Erythroblast (primary cell): ENCODE measurements around the gene CPOX.

Source experiments
- GATA1 ChIP-seq: IDR thresholded peaks from 2 replicates; pipeline ENCODE4 v1.6.1; 2011; ENCODE audit warnings: low read depth, mild to moderate bottlenecking, control low read depth, low read length, moderate library complexity
- POLR2A ChIP-seq: IDR thresholded peaks from 2 replicates; pipeline ENCODE4 v1.6.1; 2011; ENCODE audit warnings: mild to moderate bottlenecking, low read length

DNA sequence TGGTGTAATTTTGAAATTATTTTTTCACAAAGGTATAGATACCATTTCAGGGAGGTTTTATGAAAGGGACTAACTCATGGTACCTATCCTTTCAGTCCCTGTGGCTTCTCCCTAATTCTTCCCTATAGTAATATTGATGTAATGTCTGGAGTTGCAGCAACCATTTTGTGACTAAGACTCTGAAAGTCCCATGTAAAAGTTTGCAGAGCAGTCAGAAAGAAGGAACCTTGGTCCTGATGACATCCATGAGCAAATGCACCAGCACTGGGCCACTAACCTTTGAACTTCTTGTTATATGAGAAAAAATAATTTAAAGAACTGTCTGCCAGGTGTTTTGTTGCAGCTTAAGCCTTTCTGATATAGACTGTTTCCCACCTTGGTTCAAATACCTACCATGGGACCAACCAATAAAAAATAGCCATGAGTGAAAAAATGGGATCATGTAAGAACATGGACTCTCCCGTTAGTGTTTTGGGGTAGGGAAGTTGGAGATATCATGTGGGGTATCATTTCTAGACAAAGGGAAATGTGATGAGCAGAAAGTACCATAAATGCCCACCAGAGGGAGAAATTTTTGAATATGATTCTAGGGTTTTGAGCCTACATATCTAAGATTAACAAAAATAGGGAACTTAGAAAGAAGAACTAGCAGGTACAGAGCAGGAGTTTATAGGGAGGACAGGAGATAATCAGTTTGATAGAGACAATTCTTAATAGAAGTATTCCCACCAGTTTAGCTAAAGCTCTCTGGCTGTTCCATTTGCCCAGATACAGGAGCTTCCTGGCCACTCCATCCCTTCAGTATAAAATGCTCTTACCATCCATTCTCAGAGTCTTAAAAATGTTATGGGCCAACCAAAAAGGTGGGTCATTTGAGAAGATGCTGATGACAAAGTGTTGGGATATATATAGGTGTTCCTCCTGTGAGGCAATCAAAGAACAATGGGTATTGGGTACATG is 3.4 kb upstream of the CPOX start:
- TF ChIP-seq POLR2A (no peak), GATA1 (no peak)
